Esophagus squamous epithelium (tissue), 5 donors: ENCODE measurements around the gene HSPA4. TPM values are rescaled to one million over a fixed set of nuclear protein-coding genes. Genes with fewer than 3 reads are reported as not detected.
"Not testable (repeated sequence)": the region's sequence is repeated elsewhere in the genome, so short reads cannot be mapped to it uniquely, and the experiment has no call there.

Source experiments
- DNase-seq: peaks from one replicate; lab custom pipeline; 2025; lab: John Stamatoyannopoulos, UW
- H3K27ac ChIP-seq, 4 donors: fragments of 200-600 bp; sonication (generic); one replicate each; pipeline ENCODE4 v1.5.1; 2016 to 2019; ENCODE audit warnings: mild to moderate bottlenecking in 1 of 4
- H3K27me3 ChIP-seq, 4 donors: fragments of 200-600 bp; sonication (generic); 1 replicate in 3 of 4; 2 replicates in 1 of 4; pipeline versions ENCODE4 v1.5.1 to v1.6.0; 2017 to 2021; ENCODE audit warnings: antibody characterized with exemption in 1 of 4
- H3K36me3 ChIP-seq, 3 donors: fragments of 200-600 bp; sonication (generic); one replicate each; pipeline ENCODE4 v1.5.1; 2016 to 2019
- H3K4me1 ChIP-seq, 3 donors: fragments of 200-600 bp; sonication (generic); one replicate each; pipeline ENCODE4 v1.5.1; 2017 to 2019
- H3K4me3 ChIP-seq, 4 donors: fragments of 200-600 bp; sonication (generic); 1 replicate in 3 of 4; 2 replicates in 1 of 4; pipeline ENCODE4 v1.5.1; 2016 to 2019; ENCODE audit warnings: mild to moderate bottlenecking in 2 of 4, moderate library complexity in 1 of 4
- H3K9me3 ChIP-seq, 3 donors: fragments of 200-600 bp; sonication (generic); one replicate each; pipeline ENCODE4 v1.5.1; 2016 to 2019
- CTCF ChIP-seq, 6 experiments: fragments of 450-650 bp in 4 of 6; fragments of 200-600 bp in 2 of 6; sonication (generic) in 2 of 6; IDR thresholded peaks; one replicate each; pipeline ENCODE4 v1.5.1; 2016 to 2019; ENCODE audit warnings: antibody characterized with exemption in 6 of 6, mild to moderate bottlenecking in 4 of 6, moderate library complexity in 4 of 6
- POLR2A ChIP-seq, 4 donors: fragments of 450-650 bp; IDR thresholded peaks; one replicate each; pipeline ENCODE4 v1.6.1; 2017; ENCODE audit warnings: antibody characterized with exemption in 4 of 4, mild to moderate bottlenecking in 4 of 4, moderate library complexity in 3 of 4
- WGBS, 2 donors: methylation state at CpG; one replicate each; pipeline ENCODE4 v1.1.5; 2018; 5-methylcytosine and 5-hydroxymethylcytosine counted together
- intact Hi-C: fragments of 100-400 bp; cut with DNase I; formaldehyde crosslinking; loops from one replicate; pipeline ENCODE4 v1.15.0; 2022
- total RNA-seq, 4 donors: library from RNA; depleted of rRNA; stranded (reverse); fragments of >200 nt; gene quantifications; one replicate each; pipeline ENCODE4 v1.1.0, GENCODE V29; 2016
- donor health status: DM: yes; HTN: yes; CAD: no.

Gene HSPA4
- total RNA-seq, 4 donors from 2014 or later: 47.7 to 82.4 (median 67.3) TPM

- Histone ChIP-seq H3K36me3 (no peaks in the 10 kb centered on the region), H3K4me3 (no peak overlapping the region), H3K27ac (peak overlapping the region in 1 of 4 donors; percentile 10), H3K27me3 (no peaks in the 10 kb centered on the region), H3K9me3 (no peaks in the 10 kb centered on the region), H3K4me1 (no peaks in the 10 kb centered on the region)
- DNase-seq: no peak
- intact Hi-C loops: no loop called here
- TF ChIP-seq CTCF (IDR thresholded peaks at IDR 0.05): no peak
- no peak for TF ChIP-seq POLR2A (IDR thresholded peaks at IDR 0.05)
- 55 to 67% methylated on average over 6 of the region's 6 CpGs for WGBS, 2 donors
Measured at GRCh38 chr5:133032852-133033742, 18.7 kb upstream of the HSPA4 start.

GRCh38 chr5:133034064-133034463 is 17.7 kb upstream of the HSPA4 start:
- Histone ChIP-seq H3K27ac (no peak overlapping the region), H3K27me3 (no peaks in the 10 kb centered on the region), H3K9me3 (no peaks in the 10 kb centered on the region), H3K36me3 (no peaks in the 10 kb centered on the region), H3K4me3 (no peak overlapping the region), H3K4me1 (no peaks in the 10 kb centered on the region)
- intact Hi-C loops: no loop called here
- WGBS, 2 donors: 72 to 86% methylated on average over 4 to 11 of the region's 11 CpGs
- no peak for DNase-seq
- TF ChIP-seq CTCF (IDR thresholded peaks at IDR 0.05) (no peak), POLR2A (IDR thresholded peaks at IDR 0.05) (no peak)

GRCh38 chr5:133035224-133035623 is 16.6 kb upstream of the HSPA4 start:
- 76 to 79% methylated on average over 2 of the region's 2 CpGs for WGBS, 2 donors
- H3K9me3 ChIP-seq: no peaks in the 10 kb centered on the region
- H3K27me3 ChIP-seq: no peaks in the 10 kb centered on the region
- H3K27ac ChIP-seq: no peak overlapping the region
- no peaks in the 10 kb centered on the region for H3K36me3 ChIP-seq
- no peak overlapping the region for H3K4me3 ChIP-seq
- TF ChIP-seq POLR2A (IDR thresholded peaks at IDR 0.05) (no peak), CTCF (IDR thresholded peaks at IDR 0.05) (no peak)
- no peaks in the 10 kb centered on the region for H3K4me1 ChIP-seq
- intact Hi-C loops: no loop called here
- DNase-seq: no peak

- H3K27ac ChIP-seq, intact Hi-C loops, H3K27me3 ChIP-seq, H3K9me3 ChIP-seq, H3K36me3 ChIP-seq, H3K4me3 ChIP-seq, DNase-seq: not testable (repeated sequence)
- WGBS, 2 donors: 74 to 83% methylated on average over 4 to 6 of the region's 6 CpGs
- H3K4me1 ChIP-seq: peaks cover 3 to 12% (median 5%) of the 10 kb centered on the region in 3 donors
Measured at GRCh38 chr5:133036677-133037076, 15.1 kb upstream of the HSPA4 start.

GRCh38 chr5:133041157-133041784 is 10.5 kb upstream of the HSPA4 start:
- TF ChIP-seq POLR2A (IDR thresholded peaks at IDR 0.05): no peak
- TF ChIP-seq CTCF (IDR thresholded peaks at IDR 0.05): no peak
- Histone ChIP-seq H3K36me3 (no peaks in the 10 kb centered on the region), H3K27me3 (no peaks in the 10 kb centered on the region), H3K9me3 (no peaks in the 10 kb centered on the region), H3K4me1 (peaks cover 3 to 17% (median 8%) of the 10 kb centered on the region in 3 donors), H3K4me3 (no peak overlapping the region), H3K27ac (peak overlapping the region; percentile 14 to 69 (median 54))
- intact Hi-C loops: no loop called here
- DNase-seq: no peak
- 41 to 55% methylated on average over 3 of the region's 3 CpGs for WGBS, 2 donors
